Skin of body (tissue), 2 donors: Measurements from ENCODE around the gene BACH1. TPM values are rescaled to one million over a fixed set of nuclear protein-coding genes. Genes with fewer than 3 reads are reported as not detected.
"Not testable (repeated sequence)": the region's sequence is repeated elsewhere in the genome, so short reads cannot be mapped to it uniquely, and the experiment has no call there.

Experiments
- DNase-seq: peaks from one replicate; lab custom pipeline; 2025; lab: John Stamatoyannopoulos, UW
- total RNA-seq: library from RNA; depleted of rRNA; stranded (reverse); fragments of >200 nt; gene quantifications from one replicate; pipeline ENCODE4 v1.2.3, GENCODE V29; 2014

Gene BACH1
- 97.7 TPM for total RNA-seq

GRCh38 chr21:29298348-29299045 lies at the start of gene BACH1:
BACH1 (plus strand) TSS chr21:29298922; CDS start chr21:29321281, 22,359 bp downstream.
- DNase-seq = peak; percentile 74

GRCh38 chr21:29249289-29249688 lies 49.4 kb upstream of the BACH1 start:
- not testable (repeated sequence) for DNase-seq

GRCh38 chr21:29250636-29251035 lies 48.1 kb upstream of the BACH1 start:
- no peak for DNase-seq

- DNase-seq = not testable (repeated sequence)
These were observed 44.9 kb upstream of the BACH1 start for GRCh38 chr21:29253861-29254260.

- no peak for DNase-seq
These were observed 44.2 kb upstream of the BACH1 start for GRCh38 chr21:29254550-29254949.

GRCh38 chr21:29256126-29256910 lies 42.4 kb upstream of the BACH1 start:
- DNase-seq = no peak

- DNase-seq = no peak
These were observed 41.0 kb upstream of the BACH1 start for GRCh38 chr21:29257701-29258100.

GRCh38 chr21:29258626-29259338 lies 39.9 kb upstream of the BACH1 start:
- no peak for DNase-seq

GRCh38 chr21:29260461-29260860 lies 38.3 kb upstream of the BACH1 start:
- no peak for DNase-seq

GRCh38 chr21:29261555-29262540 lies 36.9 kb upstream of the BACH1 start:
- DNase-seq = no peak

GRCh38 chr21:29264721-29265120 lies 34.0 kb upstream of the BACH1 start:
- DNase-seq = no peak

GRCh38 chr21:29265690-29266479 lies 32.8 kb upstream of the BACH1 start:
- no peak for DNase-seq

GRCh38 chr21:29267666-29268065 lies 31.1 kb upstream of the BACH1 start:
- no peak for DNase-seq

- no peak for DNase-seq
These were observed 26.8 kb upstream of the BACH1 start for GRCh38 chr21:29271927-29272333.

- no peak for DNase-seq
These were observed 21.3 kb upstream of the BACH1 start for GRCh38 chr21:29277442-29277841.

GRCh38 chr21:29279558-29279957 lies 19.2 kb upstream of the BACH1 start:
- DNase-seq = no peak

GRCh38 chr21:29281801-29282200 lies 16.9 kb upstream of the BACH1 start:
- DNase-seq = not testable (repeated sequence)

- no peak for DNase-seq
These were observed 11.3 kb upstream of the BACH1 start for GRCh38 chr21:29287383-29287782.

- DNase-seq = no peak
These were observed 10.5 kb upstream of the BACH1 start for GRCh38 chr21:29288239-29288638.

- no peak for DNase-seq
These were observed 9.4 kb upstream of the BACH1 start for GRCh38 chr21:29289317-29289716.
